ENCODE results near the gene CACNG5. TPM values are rescaled to one million over a fixed set of nuclear protein-coding genes. Genes with fewer than 3 reads are reported as not detected.

CACNG5 gene
- total and polyA plus RNA-seq, 4 donors, result not detected

GRCh38 chr17:66858226-66859083 is 23.5 kb downstream of the CACNG5 start:
- Histone ChIP-seq H3K27ac (ENCODE audit: low read depth in 1 of 2, low read length in 2 of 2) (no peak overlapping the region), H3K4me1 (ENCODE audit: control insufficient read depth in 4 of 4, insufficient read depth in 4 of 4, low read length in 3 of 4) (no peaks in the 10 kb centered on the region), H3K4me3 (ENCODE audit: low read depth in 1 of 3, low read length in 3 of 3) (no peak overlapping the region), H3K36me3 (ENCODE audit: control insufficient read depth in 4 of 4, insufficient read depth in 3 of 4, low read depth in 1 of 4, low read length in 3 of 4) (no peaks in the 10 kb centered on the region), H3K9ac (ENCODE audit: low read depth in 1 of 2, low read length in 2 of 2) (no peak overlapping the region), H3K9me3 (ENCODE audit: control insufficient read depth in 4 of 4, low read length in 3 of 4) (peaks cover 0 to 2% (median 0%) of the 10 kb centered on the region in 4 donors), H3K27me3 (ENCODE audit: control insufficient read depth in 4 of 4, insufficient read depth in 4 of 4, low read length in 3 of 4) (no peaks in the 10 kb centered on the region)
- no peak for TF ChIP-seq JUND (IDR thresholded peaks at IDR 0.05)
- no peak for TF ChIP-seq HNF4G (IDR thresholded peaks at IDR 0.05)
- TF ChIP-seq MAX (IDR thresholded peaks at IDR 0.05), result no peak
- TF ChIP-seq REST (IDR thresholded peaks at IDR 0.05), result no peak
- TF ChIP-seq SP1 (IDR thresholded peaks at IDR 0.05), result no peak
- no peak for DNase-seq (ENCODE audit: low spot score)
- 85% methylated on average over 12 of the region's 12 CpGs for WGBS

GRCh38 chr17:66859353-66859752 is 24.4 kb downstream of the CACNG5 start:
- TF ChIP-seq JUND (IDR thresholded peaks at IDR 0.05) (no peak), ZBTB33 (IDR thresholded peaks at IDR 0.05) (no peak), EGR1 (IDR thresholded peaks at IDR 0.05; ENCODE audit: low read depth in 2 of 2) (no peak), RAD21 (IDR thresholded peaks at IDR 0.05) (no peak), NR2F2 (IDR thresholded peaks at IDR 0.05) (no peak), SP1 (IDR thresholded peaks at IDR 0.05) (no peak), RXRA (IDR thresholded peaks at IDR 0.05) (no peak), REST (IDR thresholded peaks at IDR 0.05) (no peak), TAF1 (conservative IDR thresholded peaks at IDR 0.05) (no peak), HNF4A (conservative IDR thresholded peaks at IDR 0.05) (no peak), HNF4G (IDR thresholded peaks at IDR 0.05) (no peak), CTCF (IDR thresholded peaks at IDR 0.05; ENCODE audit: low read depth, low read length, missing input control) (no peak), FOXA1 (IDR thresholded peaks at IDR 0.05) (no peak), MAX (IDR thresholded peaks at IDR 0.05) (no peak), FOXA2 (IDR thresholded peaks at IDR 0.05) (no peak), ATF3 (IDR thresholded peaks at IDR 0.05) (no peak), YY1 (IDR thresholded peaks at IDR 0.05) (no peak), GABPA (IDR thresholded peaks at IDR 0.05 in 1 of 2, conservative IDR thresholded peaks at IDR 0.05 in 1 of 2) (no peak)
- WGBS, result 70% methylated on average over 8 of the region's 8 CpGs
- no peak for DNase-seq (ENCODE audit: low spot score)

More at GRCh38 chr17:66859353-66859752, 24.4 kb downstream of the CACNG5 start:
- Histone ChIP-seq H3K4me1 (ENCODE audit: control insufficient read depth in 4 of 4, insufficient read depth in 4 of 4, low read length in 3 of 4) (no peaks in the 10 kb centered on the region), H3K27me3 (ENCODE audit: control insufficient read depth in 4 of 4, insufficient read depth in 4 of 4, low read length in 3 of 4) (no peaks in the 10 kb centered on the region), H3K27ac (ENCODE audit: low read depth in 1 of 2, low read length in 2 of 2) (no peak overlapping the region), H3K36me3 (ENCODE audit: control insufficient read depth in 4 of 4, insufficient read depth in 3 of 4, low read depth in 1 of 4, low read length in 3 of 4) (no peaks in the 10 kb centered on the region), H3K9me3 (ENCODE audit: control insufficient read depth in 4 of 4, low read length in 3 of 4) (peaks cover 0 to 3% (median under 1%) of the 10 kb centered on the region in 4 donors), H3K9ac (ENCODE audit: low read depth in 1 of 2, low read length in 2 of 2) (no peak overlapping the region), H3K4me3 (ENCODE audit: low read depth in 1 of 3, low read length in 3 of 3) (no peak overlapping the region)
